Ovary (tissue), 3 donors: ENCODE data around the gene POU2F3.

Experiments
- CTCF ChIP-seq, 3 donors: fragments of 450-650 bp in 2 of 3; fragments of 200-600 bp in 1 of 3; IDR thresholded peaks; one replicate each; pipeline versions ENCODE4 v1.5.1 to v1.8.0; 2016 to 2022; ENCODE audit warnings: antibody characterized with exemption in 3 of 3, mild to moderate bottlenecking in 1 of 3
- EP300 ChIP-seq: sonication (generic); formaldehyde crosslinking; IDR thresholded peaks from one replicate; pipeline ENCODE4 v1.6.1; 2017; ENCODE audit warnings: antibody characterized with exemption
- donor health status: DM: no; HTN: no; CAD: no.

- TF ChIP-seq EP300 (no peak), CTCF (IDR thresholded peaks at IDR 0.05) (no peak)
These were observed 28.2 kb upstream of the POU2F3 start for GRCh38 chr11:120211522-120212258.
